Spinal cord (tissue), 10 donors: ENCODE data around the gene TBCE. TPM values are rescaled to one million over a fixed set of nuclear protein-coding genes. Genes with fewer than 3 reads are reported as not detected.
"Not testable (repeated sequence)": the region's sequence is repeated elsewhere in the genome, so short reads cannot be mapped to it uniquely, and the experiment has no call there.

ENCODE experiments used
- DNase-seq, 6 donors: peaks; one replicate each; pipeline versions ENCODE4 v3.0.0 to v3.0.0-alpha.2; 2013 to 2015; ENCODE audit warnings: low spot score in 6 of 6, low read depth in 4 of 6
- H3K27ac ChIP-seq: one replicate; pipeline ENCODE4 v1.5.1; 2013; ENCODE audit warnings: low read depth, low read length, control low read depth
- H3K27me3 ChIP-seq: one replicate; pipeline ENCODE4 v1.6.1; 2013; ENCODE audit warnings: low read length; ENCODE audit not compliant: control insufficient read depth, insufficient read depth
- H3K36me3 ChIP-seq: one replicate; pipeline ENCODE4 v1.6.1; 2013; ENCODE audit warnings: low read length; ENCODE audit not compliant: control insufficient read depth, insufficient read depth
- H3K4me1 ChIP-seq: one replicate; pipeline ENCODE4 v1.6.1; 2013; ENCODE audit warnings: low read length; ENCODE audit not compliant: control insufficient read depth, insufficient read depth
- H3K4me3 ChIP-seq: one replicate; pipeline ENCODE4 v1.5.1; 2013; ENCODE audit warnings: low read depth, low read length, control low read depth
- H3K9me3 ChIP-seq: one replicate; pipeline ENCODE4 v1.6.1; 2013; ENCODE audit warnings: low read length; ENCODE audit not compliant: control insufficient read depth, insufficient read depth
- WGBS: methylation state at CpG from one replicate; pipeline ENCODE4 v1.1.5; 2013; ENCODE audit warnings: missing lambda C conversion rate; ENCODE audit not compliant: insufficient coverage; 5-methylcytosine and 5-hydroxymethylcytosine counted together
- polyA plus RNA-seq, 2 donors: library from polyadenylated mRNA; unstranded; fragments of 120-200 nt; gene quantifications; one replicate each; pipeline ENCODE4 v1.2.1, GENCODE V29; 2013; ENCODE audit not compliant: insufficient read length in 2 of 2
- total RNA-seq, 2 donors: library from RNA; depleted of rRNA in 1 of 2; stranded (reverse); fragments of 120-200 nt in 1 of 2; fragments of >200 nt in 1 of 2; gene quantifications; one replicate each; pipeline versions ENCODE4 v1.2.3 to v1.2.4, GENCODE V29; 2013 to 2014
- donor health status: healthy.

The TBCE gene
- total and polyA plus RNA-seq, 4 donors = 29.6 to 51.5 (median 41.5) TPM

DNA sequence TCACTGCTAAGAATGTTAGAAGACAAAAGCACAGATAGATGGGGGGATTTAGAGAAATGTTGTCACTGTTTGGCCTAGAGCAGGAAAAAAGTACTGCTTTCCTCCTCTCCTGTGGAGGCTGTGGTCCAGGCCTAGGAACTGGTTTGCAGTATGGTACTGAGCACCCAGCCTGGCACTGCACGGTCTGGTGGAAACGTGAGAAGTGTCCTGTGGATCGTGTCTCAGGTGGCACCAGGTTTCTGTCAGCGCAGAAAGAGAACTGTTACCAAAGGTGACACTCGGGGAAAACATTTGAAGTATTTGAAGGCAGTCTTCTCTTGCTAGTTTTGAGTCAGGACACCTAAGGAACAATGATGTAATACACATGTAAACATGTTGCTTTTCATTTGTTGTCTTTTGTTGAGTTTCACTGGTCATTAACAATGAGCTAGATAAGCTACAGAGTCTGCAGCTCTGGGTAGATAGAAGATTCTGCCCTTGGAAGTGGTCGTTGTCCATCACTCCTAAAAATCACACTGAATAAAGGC, 74.0 kb downstream of the TBCE start:
- no peak for DNase-seq
- no peak overlapping the region for H3K4me3 ChIP-seq
- no peak overlapping the region for H3K27ac ChIP-seq
- H3K27me3 ChIP-seq = no peaks in the 10 kb centered on the region
- peaks cover 65% of the 10 kb centered on the region for H3K36me3 ChIP-seq
- H3K9me3 ChIP-seq = no peaks in the 10 kb centered on the region
- no peaks in the 10 kb centered on the region for H3K4me1 ChIP-seq
- WGBS = 96% methylated on average over 4 of the region's 6 CpGs

DNA sequence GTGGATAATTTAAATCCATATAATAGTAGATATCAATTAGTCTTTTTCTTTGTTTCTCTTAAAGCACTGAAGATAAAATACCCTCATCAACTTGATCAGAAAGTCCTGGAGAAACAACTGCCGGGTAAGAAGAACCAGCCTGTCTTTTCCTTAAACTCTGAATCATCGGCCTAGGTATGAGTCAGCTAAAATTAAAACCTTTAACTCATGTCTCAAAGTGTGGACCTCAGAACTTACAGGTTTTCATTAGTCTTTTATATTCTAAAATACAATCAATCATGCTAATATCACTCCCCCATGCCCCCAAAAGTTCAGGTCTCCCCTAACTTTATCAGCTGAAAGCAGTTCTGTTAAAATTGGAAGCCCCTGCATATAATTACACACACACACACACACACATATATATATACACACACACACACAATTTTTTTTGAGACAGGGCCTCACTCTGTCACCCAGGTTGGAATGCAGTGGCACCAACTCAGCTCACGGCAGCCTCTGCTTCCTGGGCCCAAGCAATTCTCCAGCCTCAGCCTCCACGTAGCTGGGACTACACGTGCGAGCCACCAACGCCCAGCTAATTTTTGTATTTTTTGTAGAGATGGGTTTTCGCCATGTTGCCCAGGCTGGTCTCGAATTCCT, 75.7 kb downstream of the TBCE start:
- H3K4me1 ChIP-seq = no peaks in the 10 kb centered on the region
- no peaks in the 10 kb centered on the region for H3K27me3 ChIP-seq
- WGBS = 93% methylated on average over 7 of the region's 9 CpGs
- DNase-seq = no peak
- H3K9me3 ChIP-seq = no peaks in the 10 kb centered on the region
- peaks cover 61% of the 10 kb centered on the region for H3K36me3 ChIP-seq
- no peak overlapping the region for H3K4me3 ChIP-seq
- no peak overlapping the region for H3K27ac ChIP-seq

- Histone ChIP-seq H3K9me3 (no peaks in the 10 kb centered on the region), H3K27ac (no peak overlapping the region), H3K4me3 (no peak overlapping the region), H3K4me1 (no peaks in the 10 kb centered on the region), H3K36me3 (peaks cover 51% of the 10 kb centered on the region), H3K27me3 (no peaks in the 10 kb centered on the region)
- WGBS = no CpG with 5 or more reads among the region's 7 CpGs
- DNase-seq = no peak
Observed at GRCh38 chr1:235448616-235449015, 81.4 kb downstream of the TBCE start.

DNA sequence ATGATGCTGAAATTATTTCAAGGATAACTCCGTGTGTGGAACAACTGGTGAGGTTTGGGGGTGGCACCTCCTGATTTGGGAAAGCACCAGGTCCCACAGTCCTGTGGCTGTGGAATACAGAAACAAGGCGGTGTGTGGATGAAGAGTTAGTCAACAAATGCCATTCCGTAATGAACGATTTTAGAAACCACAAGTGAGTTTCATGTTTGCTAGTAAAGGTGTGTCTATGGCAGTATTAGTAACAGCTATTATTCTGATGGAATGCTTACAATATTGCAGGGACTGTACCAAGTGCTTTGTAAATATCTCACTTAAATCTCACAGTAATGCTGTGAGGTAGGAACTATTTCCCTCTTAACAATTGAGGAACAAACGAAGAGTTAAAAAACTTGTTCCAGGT, 83.2 kb downstream of the TBCE start:
- H3K27me3 ChIP-seq = no peaks in the 10 kb centered on the region
- 97% methylated on average over 4 of the region's 5 CpGs for WGBS
- H3K4me3 ChIP-seq = no peak overlapping the region
- H3K27ac ChIP-seq = no peak overlapping the region
- no peaks in the 10 kb centered on the region for H3K9me3 ChIP-seq
- no peak for DNase-seq
- peaks cover 44% of the 10 kb centered on the region for H3K36me3 ChIP-seq
- no peaks in the 10 kb centered on the region for H3K4me1 ChIP-seq

- no peaks in the 10 kb centered on the region for H3K4me1 ChIP-seq
- 60% methylated on average over 1 of the region's 2 CpGs for WGBS
- no peak overlapping the region for H3K27ac ChIP-seq
- H3K4me3 ChIP-seq = no peak overlapping the region
- no peaks in the 10 kb centered on the region for H3K27me3 ChIP-seq
- no peaks in the 10 kb centered on the region for H3K9me3 ChIP-seq
- peaks cover 43% of the 10 kb centered on the region for H3K36me3 ChIP-seq
- DNase-seq = no peak
Observed at GRCh38 chr1:235450886-235451483, 83.8 kb downstream of the TBCE start.

DNA sequence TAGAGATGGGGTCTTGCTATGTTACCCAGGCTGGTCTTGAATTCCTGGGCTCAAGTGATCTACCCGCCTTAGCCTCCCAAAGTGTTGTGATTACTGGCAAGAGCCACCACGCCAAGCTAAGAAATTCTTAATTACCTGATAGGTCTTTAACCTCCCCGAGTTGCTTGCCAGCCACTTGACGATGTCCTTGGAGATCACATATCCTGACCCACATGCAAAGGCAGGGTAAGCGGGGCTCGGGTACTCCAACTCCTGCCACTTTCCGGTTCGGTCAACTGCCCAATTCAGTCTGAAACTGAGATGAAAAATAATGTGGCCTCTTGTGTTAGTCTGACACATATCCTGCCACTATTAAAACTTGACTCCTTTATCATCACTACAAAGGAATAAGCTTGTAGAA, 86.8 kb downstream of the TBCE start:
- Histone ChIP-seq H3K4me1 (no peaks in the 10 kb centered on the region), H3K4me3 (no peak overlapping the region), H3K9me3 (no peaks in the 10 kb centered on the region), H3K36me3 (peaks cover 26% of the 10 kb centered on the region), H3K27me3 (no peaks in the 10 kb centered on the region), H3K27ac (no peak overlapping the region)
- 94% methylated on average over 4 of the region's 8 CpGs for WGBS
- DNase-seq = no peak

- H3K4me1 ChIP-seq = no peaks in the 10 kb centered on the region
- peaks cover 24% of the 10 kb centered on the region for H3K36me3 ChIP-seq
- H3K4me3 ChIP-seq = no peak overlapping the region
- WGBS = no CpG with 5 or more reads among the region's 2 CpGs
- H3K27ac ChIP-seq = no peak overlapping the region
- H3K9me3 ChIP-seq = no peaks in the 10 kb centered on the region
- no peaks in the 10 kb centered on the region for H3K27me3 ChIP-seq
- no peak for DNase-seq
Observed at GRCh38 chr1:235455097-235455496, 87.9 kb downstream of the TBCE start.

DNA sequence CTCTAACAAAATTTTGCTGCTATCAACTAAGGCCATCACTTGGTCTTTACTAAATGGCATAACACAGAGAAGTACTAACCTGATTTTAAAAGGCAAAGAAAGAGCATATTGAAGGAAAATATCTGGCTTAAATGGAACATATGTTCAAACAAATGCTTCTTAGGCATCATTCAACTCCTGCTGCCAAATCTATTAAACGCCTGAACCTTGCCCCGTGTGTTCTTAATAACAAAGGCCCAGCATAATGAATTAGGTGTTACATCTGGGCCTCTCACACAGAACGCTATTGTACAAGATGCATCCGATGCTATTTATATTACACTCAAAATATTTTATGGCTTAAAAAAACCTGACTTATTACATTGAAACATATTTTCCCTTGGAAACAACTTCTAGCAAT, 88.6 kb downstream of the TBCE start:
- no peaks in the 10 kb centered on the region for H3K4me1 ChIP-seq
- H3K9me3 ChIP-seq = no peaks in the 10 kb centered on the region
- H3K27ac ChIP-seq = no peak overlapping the region
- H3K27me3 ChIP-seq = no peaks in the 10 kb centered on the region
- no peak overlapping the region for H3K4me3 ChIP-seq
- peaks cover 21% of the 10 kb centered on the region for H3K36me3 ChIP-seq
- peak in 2 of 6 donors; percentile 42 to 48 for DNase-seq
- WGBS = 10% methylated on average over 2 of the region's 4 CpGs

- H3K27me3 ChIP-seq = not testable (repeated sequence)
- WGBS = 100% methylated on average over 2 of the region's 7 CpGs
Observed at GRCh38 chr1:235457856-235458255, 90.6 kb downstream of the TBCE start.

DNA sequence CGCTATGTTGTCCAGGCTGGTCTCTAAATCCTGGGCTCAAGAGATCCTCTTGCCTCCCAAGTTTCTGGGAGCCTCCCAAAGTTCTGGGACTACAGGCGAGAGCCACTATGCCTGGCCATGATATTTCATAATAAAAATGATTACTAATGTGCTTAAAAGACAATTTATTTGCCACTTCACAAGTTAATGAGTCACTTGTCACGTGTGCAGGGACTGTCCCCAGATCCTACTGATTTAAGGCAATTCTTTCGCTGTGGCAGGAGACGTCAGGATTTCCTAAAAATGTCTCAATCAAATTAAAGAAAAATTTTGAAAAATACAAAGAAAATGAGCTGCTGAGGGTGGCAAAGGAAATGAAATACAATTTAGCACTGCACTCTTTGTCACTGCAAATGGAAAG, 93.5 kb downstream of the TBCE start:
- no peak overlapping the region for H3K4me3 ChIP-seq
- no peaks in the 10 kb centered on the region for H3K9me3 ChIP-seq
- no peak overlapping the region for H3K27ac ChIP-seq
- H3K36me3 ChIP-seq = no peaks in the 10 kb centered on the region
- DNase-seq = no peak
- no peaks in the 10 kb centered on the region for H3K27me3 ChIP-seq
- H3K4me1 ChIP-seq = no peaks in the 10 kb centered on the region
- WGBS = 100% methylated on average over 1 of the region's 5 CpGs

More at GRCh38 chr1:235457856-235458255, 90.6 kb downstream of the TBCE start:
- not testable (repeated sequence) for H3K4me1 ChIP-seq, DNase-seq, H3K4me3 ChIP-seq, H3K27ac ChIP-seq, H3K9me3 ChIP-seq
- H3K36me3 ChIP-seq = peaks cover 12% of the 10 kb centered on the region
